ENCODE data around the gene FAM120B. TPM values are rescaled to one million over a fixed set of nuclear protein-coding genes. Genes with fewer than 3 reads are reported as not detected.

FAM120B gene
- total RNA-seq, 3 donors from 2014 or later: 28.8 to 35.0 (median 33.8) TPM

- Histone ChIP-seq H3K9me3 (no peaks in the 10 kb centered on the region), H3K36me3 (no peaks in the 10 kb centered on the region), H3K27ac (no peak overlapping the region), H3K4me1 (no peaks in the 10 kb centered on the region), H3K4me3 (no peak overlapping the region), H3K27me3 (peaks cover 0 to 3% of the 10 kb centered on the region in 2 donors)
- intact Hi-C loops (cut with DNase I; ENCODE audit: low total_unique reads): no loop called here
- no peak for DNase-seq (ENCODE audit: low spot score in 2 of 2)
- TF ChIP-seq POLR2A (IDR thresholded peaks at IDR 0.05): no peak
- TF ChIP-seq CTCF (IDR thresholded peaks at IDR 0.05): no peak
- TF ChIP-seq POLR2AphosphoS5 (IDR thresholded peaks at IDR 0.05): no peak
Measured at GRCh38 chr6:170434117-170434820, 127.7 kb downstream of the FAM120B start.

GRCh38 chr6:170434821-170435155 lies 128.2 kb downstream of the FAM120B start:
- Histone ChIP-seq H3K4me3 (no peak overlapping the region), H3K9me3 (no peaks in the 10 kb centered on the region), H3K36me3 (no peaks in the 10 kb centered on the region), H3K27me3 (peaks cover 0 to 3% of the 10 kb centered on the region in 2 donors), H3K27ac (no peak overlapping the region), H3K4me1 (no peaks in the 10 kb centered on the region)
- intact Hi-C loops (cut with DNase I; ENCODE audit: low total_unique reads): no loop called here
- no peak for TF ChIP-seq CTCF (IDR thresholded peaks at IDR 0.05)
- TF ChIP-seq POLR2AphosphoS5 (IDR thresholded peaks at IDR 0.05): no peak
- no peak for TF ChIP-seq POLR2A (IDR thresholded peaks at IDR 0.05)
- DNase-seq (ENCODE audit: low spot score in 2 of 2): no peak

- Histone ChIP-seq H3K36me3 (no peaks in the 10 kb centered on the region), H3K4me1 (no peaks in the 10 kb centered on the region), H3K9me3 (no peaks in the 10 kb centered on the region), H3K27ac (no peak overlapping the region), H3K4me3 (no peak overlapping the region), H3K27me3 (peaks cover 0 to 3% of the 10 kb centered on the region in 2 donors)
- no peak for TF ChIP-seq CTCF (IDR thresholded peaks at IDR 0.05)
- no peak for TF ChIP-seq POLR2AphosphoS5 (IDR thresholded peaks at IDR 0.05)
- no peak for TF ChIP-seq POLR2A (IDR thresholded peaks at IDR 0.05)
- intact Hi-C loops (cut with DNase I; ENCODE audit: low total_unique reads): no loop called here
- no peak for DNase-seq (ENCODE audit: low spot score in 2 of 2)
Measured at GRCh38 chr6:170435766-170436165, 129.2 kb downstream of the FAM120B start.

- Histone ChIP-seq H3K27me3 (peaks cover 0 to 3% of the 10 kb centered on the region in 2 donors), H3K4me1 (no peaks in the 10 kb centered on the region), H3K4me3 (no peak overlapping the region), H3K9me3 (no peaks in the 10 kb centered on the region), H3K27ac (no peak overlapping the region), H3K36me3 (no peaks in the 10 kb centered on the region)
- intact Hi-C loops (cut with DNase I; ENCODE audit: low total_unique reads): no loop called here
- TF ChIP-seq CTCF (IDR thresholded peaks at IDR 0.05) (no peak), POLR2A (IDR thresholded peaks at IDR 0.05) (no peak), POLR2AphosphoS5 (IDR thresholded peaks at IDR 0.05) (no peak)
- DNase-seq (ENCODE audit: low spot score in 2 of 2): no peak
Measured at GRCh38 chr6:170436209-170436809, 129.8 kb downstream of the FAM120B start.

GRCh38 chr6:170437719-170438401 lies 131.3 kb downstream of the FAM120B start:
- Histone ChIP-seq H3K36me3 (no peaks in the 10 kb centered on the region), H3K27ac (no peak overlapping the region), H3K4me3 (peak overlapping the region; percentile 15 to 62 (median 28)), H3K27me3 (peaks cover 0 to 3% of the 10 kb centered on the region in 2 donors), H3K9me3 (no peaks in the 10 kb centered on the region), H3K4me1 (no peaks in the 10 kb centered on the region)
- no peak for DNase-seq (ENCODE audit: low spot score in 2 of 2)
- TF ChIP-seq POLR2A (IDR thresholded peaks at IDR 0.05) (no peak), CTCF (IDR thresholded peaks at IDR 0.05) (no peak), POLR2AphosphoS5 (IDR thresholded peaks at IDR 0.05) (no peak)
- intact Hi-C loops (cut with DNase I; ENCODE audit: low total_unique reads): no loop called here

All from breast epithelium (tissue), 4 donors.